Measurements from ENCODE around the gene KIRREL3. TPM values are rescaled to one million over a fixed set of nuclear protein-coding genes. Genes with fewer than 3 reads are reported as not detected.
"Not testable (repeated sequence)": the region's sequence is repeated elsewhere in the genome, so short reads cannot be mapped to it uniquely, and the experiment has no call there.

KIRREL3 gene
- polyA plus RNA-seq, 2 of the 4 experiments (the other 2 are of a cell fraction), result 3.0 to 11.0 TPM

DNA sequence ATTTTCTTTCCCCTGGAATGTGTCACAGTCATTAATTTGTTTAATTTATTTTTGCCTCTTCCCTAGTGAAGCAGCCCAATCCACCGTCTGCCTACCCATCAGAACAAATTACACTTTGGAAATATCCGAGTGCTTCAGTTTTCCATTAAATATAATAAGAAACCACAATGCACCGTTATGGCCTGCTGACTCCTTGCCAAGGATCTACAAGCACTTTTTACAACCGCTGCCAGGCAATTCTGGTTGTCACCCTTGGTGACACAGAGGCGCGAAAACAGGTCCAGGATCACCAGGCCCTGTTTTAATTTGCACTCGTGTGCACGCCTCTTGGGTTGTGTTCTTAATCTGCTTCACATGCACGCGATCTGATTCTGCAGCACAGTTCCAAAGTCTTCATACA, 43.9 kb downstream of the KIRREL3 start:
- ChIA-PET CTCF (no interaction called here), POLR2A (no interaction called here)
- FAIRE-seq (no peak), ATAC-seq (no peak), DNase-seq (ENCODE audit: low read depth in 1 of 2, low spot score in 1 of 2) (no peak)
- WGBS (ENCODE audit: missing lambda C conversion rate), result 80% methylated on average over 10 of the region's 10 CpGs
- Histone ChIP-seq H3K4me1 (peaks cover 11% of the 10 kb centered on the region; the same call in 1 of the 3 replicates), H3K4me2 (no peak overlapping the region), H3K9me3 (peaks cover under 1% of the 10 kb centered on the region; the same call in 1 of the 3 replicates), H3K27ac (peak overlapping the region in 1 of 2 experiments; percentile 31; a peak in 1 of 6 replicates), H3K4me3 (no peak overlapping the region)
- TF ChIP-seq HDAC2 (IDR thresholded peaks at IDR 0.05) (no peak), RAD21 (conservative IDR thresholded peaks at IDR 0.05 in 1 of 2, IDR thresholded peaks at IDR 0.05 in 1 of 2) (no peak), NFE2L2 (conservative IDR thresholded peaks at IDR 0.05; ENCODE audit: low read length) (no peak), RARB (CRISPR knock-in tag; IDR thresholded peaks at IDR 0.05) (no peak), FOSL2 (IDR thresholded peaks at IDR 0.05) (no peak), FOSL2 (CRISPR knock-in tag; IDR thresholded peaks at IDR 0.05) (no peak), ESRRA (IDR thresholded peaks at IDR 0.05; ENCODE audit: borderline replicate concordance, low read length) (no peak), MAZ (IDR thresholded peaks at IDR 0.05; ENCODE audit: borderline replicate concordance, low read depth, low read length) (no peak), RNF2 (IDR thresholded peaks at IDR 0.05; ENCODE audit: borderline replicate concordance, low read depth) (no peak), JUNB (IDR thresholded peaks at IDR 0.05) (no peak), TFCP2L1 (CRISPR knock-in tag; IDR thresholded peaks at IDR 0.05) (no peak)
- TF ChIP-seq, protein P1, sequence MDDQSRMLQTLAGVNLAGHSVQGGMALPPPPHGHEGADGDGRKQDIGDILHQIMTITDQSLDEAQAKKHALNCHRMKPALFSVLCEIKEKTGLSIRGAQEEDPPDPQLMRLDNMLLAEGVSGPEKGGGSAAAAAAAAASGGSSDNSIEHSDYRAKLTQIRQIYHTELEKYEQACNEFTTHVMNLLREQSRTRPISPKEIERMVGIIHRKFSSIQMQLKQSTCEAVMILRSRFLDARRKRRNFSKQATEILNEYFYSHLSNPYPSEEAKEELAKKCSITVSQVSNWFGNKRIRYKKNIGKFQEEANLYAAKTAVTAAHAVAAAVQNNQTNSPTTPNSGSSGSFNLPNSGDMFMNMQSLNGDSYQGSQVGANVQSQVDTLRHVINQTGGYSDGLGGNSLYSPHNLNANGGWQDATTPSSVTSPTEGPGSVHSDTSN (IDR thresholded peaks at IDR 0.05), result no peak
- TF ChIP-seq, protein P2, sequence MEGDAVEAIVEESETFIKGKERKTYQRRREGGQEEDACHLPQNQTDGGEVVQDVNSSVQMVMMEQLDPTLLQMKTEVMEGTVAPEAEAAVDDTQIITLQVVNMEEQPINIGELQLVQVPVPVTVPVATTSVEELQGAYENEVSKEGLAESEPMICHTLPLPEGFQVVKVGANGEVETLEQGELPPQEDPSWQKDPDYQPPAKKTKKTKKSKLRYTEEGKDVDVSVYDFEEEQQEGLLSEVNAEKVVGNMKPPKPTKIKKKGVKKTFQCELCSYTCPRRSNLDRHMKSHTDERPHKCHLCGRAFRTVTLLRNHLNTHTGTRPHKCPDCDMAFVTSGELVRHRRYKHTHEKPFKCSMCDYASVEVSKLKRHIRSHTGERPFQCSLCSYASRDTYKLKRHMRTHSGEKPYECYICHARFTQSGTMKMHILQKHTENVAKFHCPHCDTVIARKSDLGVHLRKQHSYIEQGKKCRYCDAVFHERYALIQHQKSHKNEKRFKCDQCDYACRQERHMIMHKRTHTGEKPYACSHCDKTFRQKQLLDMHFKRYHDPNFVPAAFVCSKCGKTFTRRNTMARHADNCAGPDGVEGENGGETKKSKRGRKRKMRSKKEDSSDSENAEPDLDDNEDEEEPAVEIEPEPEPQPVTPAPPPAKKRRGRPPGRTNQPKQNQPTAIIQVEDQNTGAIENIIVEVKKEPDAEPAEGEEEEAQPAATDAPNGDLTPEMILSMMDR (IDR thresholded peaks at IDR 0.05), result no peak
- TF ChIP-seq, protein P3, sequence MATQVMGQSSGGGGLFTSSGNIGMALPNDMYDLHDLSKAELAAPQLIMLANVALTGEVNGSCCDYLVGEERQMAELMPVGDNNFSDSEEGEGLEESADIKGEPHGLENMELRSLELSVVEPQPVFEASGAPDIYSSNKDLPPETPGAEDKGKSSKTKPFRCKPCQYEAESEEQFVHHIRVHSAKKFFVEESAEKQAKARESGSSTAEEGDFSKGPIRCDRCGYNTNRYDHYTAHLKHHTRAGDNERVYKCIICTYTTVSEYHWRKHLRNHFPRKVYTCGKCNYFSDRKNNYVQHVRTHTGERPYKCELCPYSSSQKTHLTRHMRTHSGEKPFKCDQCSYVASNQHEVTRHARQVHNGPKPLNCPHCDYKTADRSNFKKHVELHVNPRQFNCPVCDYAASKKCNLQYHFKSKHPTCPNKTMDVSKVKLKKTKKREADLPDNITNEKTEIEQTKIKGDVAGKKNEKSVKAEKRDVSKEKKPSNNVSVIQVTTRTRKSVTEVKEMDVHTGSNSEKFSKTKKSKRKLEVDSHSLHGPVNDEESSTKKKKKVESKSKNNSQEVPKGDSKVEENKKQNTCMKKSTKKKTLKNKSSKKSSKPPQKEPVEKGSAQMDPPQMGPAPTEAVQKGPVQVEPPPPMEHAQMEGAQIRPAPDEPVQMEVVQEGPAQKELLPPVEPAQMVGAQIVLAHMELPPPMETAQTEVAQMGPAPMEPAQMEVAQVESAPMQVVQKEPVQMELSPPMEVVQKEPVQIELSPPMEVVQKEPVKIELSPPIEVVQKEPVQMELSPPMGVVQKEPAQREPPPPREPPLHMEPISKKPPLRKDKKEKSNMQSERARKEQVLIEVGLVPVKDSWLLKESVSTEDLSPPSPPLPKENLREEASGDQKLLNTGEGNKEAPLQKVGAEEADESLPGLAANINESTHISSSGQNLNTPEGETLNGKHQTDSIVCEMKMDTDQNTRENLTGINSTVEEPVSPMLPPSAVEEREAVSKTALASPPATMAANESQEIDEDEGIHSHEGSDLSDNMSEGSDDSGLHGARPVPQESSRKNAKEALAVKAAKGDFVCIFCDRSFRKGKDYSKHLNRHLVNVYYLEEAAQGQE (IDR thresholded peaks at IDR 0.05), result no peak

DNA sequence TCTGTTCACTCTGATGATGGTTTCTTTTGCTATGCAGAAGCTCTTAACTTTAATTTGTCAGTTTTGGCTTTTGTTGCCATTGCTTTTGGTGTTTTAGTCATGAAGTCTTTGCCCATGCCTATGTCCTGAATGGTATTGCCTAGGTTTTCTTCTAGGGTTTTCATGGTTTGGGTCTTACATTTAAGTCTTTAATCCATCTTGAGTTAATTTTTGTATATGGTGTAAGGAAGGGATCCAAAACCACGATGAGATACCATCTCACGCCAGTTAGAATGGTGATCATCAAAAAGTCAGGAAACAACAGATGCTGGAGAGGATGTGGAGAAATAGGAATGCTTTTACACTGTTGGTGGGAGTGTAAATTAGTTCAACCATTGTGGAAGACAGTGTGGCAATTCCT, 48.0 kb downstream of the KIRREL3 start:
- POLR2A ChIA-PET; FAIRE-seq; DNase-seq (ENCODE audit: low read depth in 1 of 2, low spot score in 1 of 2); H3K27ac ChIP-seq; H3K4me3 ChIP-seq; ATAC-seq; H3K4me2 ChIP-seq; H3K9me3 ChIP-seq; H3K4me1 ChIP-seq: not testable (repeated sequence)
- WGBS (ENCODE audit: missing lambda C conversion rate), result 67% methylated on average over 2 of the region's 2 CpGs
- CTCF ChIA-PET, result interaction anchor here (1.0 kb wide), 1 partner anchor 38 kb away, joined by 3 read pairs; no protein-coding TSS in a partner anchor

DNA sequence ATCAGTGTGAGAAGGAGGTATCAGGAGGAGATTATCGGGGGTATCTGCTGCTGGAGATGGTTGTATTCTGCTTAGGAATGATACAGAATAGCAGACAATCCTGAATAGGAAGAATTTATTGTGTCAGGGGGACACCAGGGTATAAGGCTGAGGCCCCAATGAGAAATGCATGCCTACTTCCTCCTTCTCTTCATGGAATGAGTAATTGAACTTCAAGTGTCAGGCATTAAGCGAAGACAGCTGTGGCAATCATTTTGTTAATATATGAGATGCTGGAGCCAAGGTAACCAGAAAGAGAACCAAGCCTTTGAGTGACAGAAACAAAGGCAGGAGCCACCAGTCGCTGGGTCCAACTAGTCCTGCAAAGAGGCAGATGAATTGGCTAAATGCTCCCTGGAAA, 49.1 kb downstream of the KIRREL3 start:
- Histone ChIP-seq H3K4me3 (no peak overlapping the region), H3K9me3 (no peaks in the 10 kb centered on the region), H3K27ac (no peak overlapping the region), H3K4me1 (no peaks in the 10 kb centered on the region), H3K4me2 (no peak overlapping the region)
- POLR2A ChIA-PET, result no interaction called here
- FAIRE-seq, result no peak
- CTCF ChIA-PET, result no interaction called here
- no peak for DNase-seq (ENCODE audit: low read depth in 1 of 2, low spot score in 1 of 2)
- no peak for ATAC-seq
- WGBS (ENCODE audit: missing lambda C conversion rate), result 69% methylated on average over 3 of the region's 3 CpGs
- TF ChIP-seq MAFK (IDR thresholded peaks at IDR 0.05; ENCODE audit: partially characterized antibody), result no peak
- TF ChIP-seq BHLHE40 (IDR thresholded peaks at IDR 0.05; ENCODE audit: low read depth, low read length), result no peak
- TF ChIP-seq HOXB13 (CRISPR knock-in tag; IDR thresholded peaks at IDR 0.05; ENCODE audit: low read depth), result no peak
- no peak for TF ChIP-seq HDAC2 (IDR thresholded peaks at IDR 0.05)
- no peak for TF ChIP-seq EHF (CRISPR knock-in tag; IDR thresholded peaks at IDR 0.05)
- TF ChIP-seq, protein P4, sequence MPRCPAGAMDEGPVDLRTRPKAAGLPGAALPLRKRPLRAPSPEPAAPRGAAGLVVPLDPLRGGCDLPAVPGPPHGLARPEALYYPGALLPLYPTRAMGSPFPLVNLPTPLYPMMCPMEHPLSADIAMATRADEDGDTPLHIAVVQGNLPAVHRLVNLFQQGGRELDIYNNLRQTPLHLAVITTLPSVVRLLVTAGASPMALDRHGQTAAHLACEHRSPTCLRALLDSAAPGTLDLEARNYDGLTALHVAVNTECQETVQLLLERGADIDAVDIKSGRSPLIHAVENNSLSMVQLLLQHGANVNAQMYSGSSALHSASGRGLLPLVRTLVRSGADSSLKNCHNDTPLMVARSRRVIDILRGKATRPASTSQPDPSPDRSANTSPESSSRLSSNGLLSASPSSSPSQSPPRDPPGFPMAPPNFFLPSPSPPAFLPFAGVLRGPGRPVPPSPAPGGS (IDR thresholded peaks at IDR 0.05), result no peak
- TF ChIP-seq CHD2 (IDR thresholded peaks at IDR 0.05; ENCODE audit: low read length, partially characterized antibody), result no peak
- no peak for TF ChIP-seq EP300 (IDR thresholded peaks at IDR 0.05)
- TF ChIP-seq, protein P1 (IDR thresholded peaks at IDR 0.05), result no peak
- TF ChIP-seq RARB (CRISPR knock-in tag; IDR thresholded peaks at IDR 0.05), result no peak
- TF ChIP-seq, protein P3 (IDR thresholded peaks at IDR 0.05), result no peak

Measured in A549 (cell line).